ENCODE data around the gene SEMA7A. TPM values are rescaled to one million over a fixed set of nuclear protein-coding genes. Genes with fewer than 3 reads are reported as not detected.

The SEMA7A gene
- total RNA-seq, 3 donors from 2014 or later = 1.6 to 3.7 (median 3.0) TPM

GRCh38 chr15:74402873-74403587 is 30.7 kb downstream of the SEMA7A start:
- TF ChIP-seq CTCF (IDR thresholded peaks at IDR 0.05) = no peak
- DNase-seq (peak; percentile 34 to 84 (median 60)), ATAC-seq (peak; percentile 78)
- H3K4me3 ChIP-seq = no peak overlapping the region
- intact Hi-C loops (cut with DNase I, micrococcal nuclease) = no loop called here
- H3K4me1 ChIP-seq (ENCODE audit: low read depth) = peaks cover 6% of the 10 kb centered on the region
- no peaks in the 10 kb centered on the region for H3K36me3 ChIP-seq (ENCODE audit: low read depth)
- no peaks in the 10 kb centered on the region for H3K9me3 ChIP-seq

GRCh38 chr15:74402337-74402841 is 31.4 kb downstream of the SEMA7A start:
- no peak for DNase-seq
- H3K9me3 ChIP-seq = no peaks in the 10 kb centered on the region
- no peak overlapping the region for H3K4me3 ChIP-seq
- no peaks in the 10 kb centered on the region for H3K36me3 ChIP-seq (ENCODE audit: low read depth)
- intact Hi-C loops (cut with DNase I, micrococcal nuclease) = no loop called here
- no peak for TF ChIP-seq CTCF (IDR thresholded peaks at IDR 0.05)
- ATAC-seq = no peak
- peaks cover 6% of the 10 kb centered on the region for H3K4me1 ChIP-seq (ENCODE audit: low read depth)

DNA sequence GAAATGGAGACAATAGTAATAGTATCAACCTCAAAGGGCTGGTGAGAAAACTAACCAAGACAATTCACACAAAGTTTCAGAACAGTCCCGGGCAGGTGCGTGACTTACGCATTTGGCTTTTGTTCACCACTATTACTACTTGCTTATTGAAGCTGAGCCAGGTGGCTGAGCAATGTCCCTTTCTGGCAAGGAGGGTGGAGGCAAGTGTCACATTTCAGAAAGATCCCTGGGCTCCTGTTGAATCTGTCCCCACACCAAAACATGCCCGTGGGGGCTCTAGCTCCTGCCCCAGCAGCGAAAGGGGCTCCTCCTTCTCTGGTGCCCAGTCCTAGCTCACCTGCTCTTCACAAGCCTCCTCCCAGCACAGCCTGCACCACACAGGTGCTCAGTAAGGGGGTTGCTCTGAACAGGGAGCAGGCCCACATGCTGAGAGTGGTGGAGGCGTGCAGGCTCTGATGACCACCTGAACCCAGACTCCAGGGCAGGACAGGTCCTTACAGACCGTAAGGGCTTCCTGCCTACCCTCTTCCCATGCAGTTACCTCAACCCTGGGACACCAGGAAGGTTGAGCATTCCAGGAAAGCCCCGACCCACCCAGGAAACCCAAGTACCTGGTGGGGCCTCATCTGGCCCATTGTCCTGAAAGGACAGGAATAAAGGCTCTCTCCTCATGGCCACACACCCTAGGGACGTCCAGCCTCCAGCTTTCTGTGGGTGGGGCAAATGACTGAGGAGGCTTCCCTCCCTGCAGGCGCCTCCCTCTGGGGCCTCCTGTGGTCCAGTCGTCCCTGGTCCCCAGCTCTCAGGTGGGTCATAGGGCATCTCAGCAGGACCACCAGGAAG is 32.6 kb downstream of the SEMA7A start:
- no peak overlapping the region for H3K4me3 ChIP-seq
- intact Hi-C loops (cut with DNase I, micrococcal nuclease) = no loop called here
- no peak for TF ChIP-seq CTCF (IDR thresholded peaks at IDR 0.05)
- ATAC-seq = no peak
- H3K36me3 ChIP-seq (ENCODE audit: low read depth) = no peaks in the 10 kb centered on the region
- H3K4me1 ChIP-seq (ENCODE audit: low read depth) = peaks cover 6% of the 10 kb centered on the region
- DNase-seq = no peak
- H3K9me3 ChIP-seq = no peaks in the 10 kb centered on the region

DNA sequence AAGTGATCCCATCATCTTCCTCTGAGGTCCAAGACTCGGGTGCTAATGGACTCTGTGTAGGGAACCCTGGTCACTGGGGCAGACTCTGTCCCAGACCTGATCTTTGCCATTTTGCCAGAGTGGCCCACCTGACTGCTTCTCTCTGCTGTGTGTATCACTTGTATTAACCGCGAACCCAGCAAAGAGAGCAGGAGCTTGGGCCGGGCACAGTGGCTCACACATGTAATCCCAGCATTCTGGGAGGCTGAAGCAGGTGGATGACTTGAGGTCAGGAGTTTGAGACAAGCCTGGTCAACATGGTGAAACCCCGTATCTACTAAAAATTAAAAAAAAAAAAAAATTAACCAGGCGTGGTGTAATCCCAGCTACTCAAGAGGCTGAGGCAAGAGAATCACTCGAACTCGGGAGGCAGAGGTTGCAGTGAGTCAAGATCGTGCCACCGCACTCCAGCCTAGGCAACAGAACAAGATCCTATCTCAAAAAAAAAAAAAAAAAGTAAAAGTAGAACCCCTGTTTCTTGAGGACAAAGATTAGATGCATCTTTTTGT is 33.4 kb downstream of the SEMA7A start:
- Histone ChIP-seq H3K4me1 (ENCODE audit: low read depth) (peaks cover 6% of the 10 kb centered on the region), H3K9me3 (no peaks in the 10 kb centered on the region), H3K36me3 (ENCODE audit: low read depth) (no peaks in the 10 kb centered on the region), H3K4me3 (no peak overlapping the region)
- ATAC-seq = no peak
- no peak for DNase-seq
- TF ChIP-seq CTCF (IDR thresholded peaks at IDR 0.05) = no peak
- intact Hi-C loops (cut with DNase I, micrococcal nuclease) = no loop called here

GRCh38 chr15:74399511-74400312 is 34.0 kb downstream of the SEMA7A start:
- peak; percentile 38 for ATAC-seq
- no peaks in the 10 kb centered on the region for H3K36me3 ChIP-seq (ENCODE audit: low read depth)
- no peak for TF ChIP-seq CTCF (IDR thresholded peaks at IDR 0.05)
- peak in 1 of 3 donors; percentile 44 for DNase-seq
- peaks cover 6% of the 10 kb centered on the region for H3K4me1 ChIP-seq (ENCODE audit: low read depth)
- H3K9me3 ChIP-seq = no peaks in the 10 kb centered on the region
- H3K4me3 ChIP-seq = no peak overlapping the region
- intact Hi-C loops (cut with DNase I, micrococcal nuclease) = no loop called here
